ENCODE results near the gene NDFIP2. TPM values are rescaled to one million over a fixed set of nuclear protein-coding genes. Genes with fewer than 3 reads are reported as not detected.

NDFIP2 gene
- total RNA-seq, 1 experiment from 2014 or later = 29.6 TPM

GRCh38 chr13:79508224-79508961 is 27.4 kb downstream of the NDFIP2 start:
- Histone ChIP-seq H3K36me3 (ENCODE audit: control insufficient read depth, insufficient read depth, low read length) (no peaks in the 10 kb centered on the region), H3K4me1 (ENCODE audit: control insufficient read depth, insufficient read depth, low read length) (no peaks in the 10 kb centered on the region; the same call in 1 of the 2 replicates), H3K4me3 (ENCODE audit: low read depth in 2 of 2, low read length in 2 of 2) (no peak overlapping the region), H3K27me3 (ENCODE audit: control insufficient read depth, insufficient read depth, low read length) (no peaks in the 10 kb centered on the region), H3K9me3 (ENCODE audit: control insufficient read depth, insufficient read depth, low read depth, low read length) (no peaks in the 10 kb centered on the region), H3K27ac (ENCODE audit: low read length) (no peak overlapping the region)
- in situ Hi-C loops (cut with HindIII; ENCODE audit: low pct_unique_long_range_greater_than_20kb, low sequenced_read_pairs) = no loop called here
- POLR2A ChIA-PET = no interaction called here
- TF ChIP-seq TCF7L2 (IDR thresholded peaks at IDR 0.05; ENCODE audit: low read depth, low read length) (no peak), CTCF (IDR thresholded peaks at IDR 0.05) (no peak), POLR2AphosphoS5 (IDR thresholded peaks at IDR 0.05; ENCODE audit: low read depth, low read length) (no peak), REST (IDR thresholded peaks at IDR 0.05; ENCODE audit: insufficient read depth in 1 of 2, low read depth in 2 of 2, low read length in 1 of 2) (no peak)
- intact Hi-C loops (cut with micrococcal nuclease; ENCODE audit: unreplicated experiment) = no loop called here
- no peak for DNase-seq (ENCODE audit: low read depth, low spot score)
- no TSS peak for BruUV-seq (replicated peaks)
- CTCF ChIA-PET = no interaction called here
- no peak for ATAC-seq

GRCh38 chr13:79511611-79512010 is 30.7 kb downstream of the NDFIP2 start:
- TF ChIP-seq POLR2AphosphoS5 (IDR thresholded peaks at IDR 0.05; ENCODE audit: low read depth, low read length) (no peak), SIN3A (IDR thresholded peaks at IDR 0.05; ENCODE audit: borderline replicate concordance, insufficient read depth, low read depth, low read length) (no peak), REST (IDR thresholded peaks at IDR 0.05; ENCODE audit: insufficient read depth in 1 of 2, low read depth in 2 of 2, low read length in 1 of 2) (no peak), CTCF (IDR thresholded peaks at IDR 0.05) (no peak), TCF7L2 (IDR thresholded peaks at IDR 0.05; ENCODE audit: low read depth, low read length) (no peak)
- H3K9me3 ChIP-seq (ENCODE audit: control insufficient read depth, insufficient read depth, low read depth, low read length) = no peaks in the 10 kb centered on the region
- H3K36me3 ChIP-seq (ENCODE audit: control insufficient read depth, insufficient read depth, low read length) = no peaks in the 10 kb centered on the region
- POLR2A ChIA-PET = no interaction called here
- CTCF ChIA-PET = no interaction called here
- ATAC-seq (no peak), DNase-seq (ENCODE audit: low read depth, low spot score) (no peak)
- no peak overlapping the region for H3K27ac ChIP-seq (ENCODE audit: low read length)
- no peaks in the 10 kb centered on the region; the same call in 1 of the 2 replicates for H3K4me1 ChIP-seq (ENCODE audit: control insufficient read depth, insufficient read depth, low read length)
- H3K27me3 ChIP-seq (ENCODE audit: control insufficient read depth, insufficient read depth, low read length) = no peaks in the 10 kb centered on the region
- intact Hi-C loops (cut with micrococcal nuclease; ENCODE audit: unreplicated experiment) = no loop called here
- BruUV-seq (replicated peaks) = no TSS peak
- in situ Hi-C loops (cut with HindIII; ENCODE audit: low pct_unique_long_range_greater_than_20kb, low sequenced_read_pairs) = no loop called here
- no peak overlapping the region for H3K4me3 ChIP-seq (ENCODE audit: low read depth in 2 of 2, low read length in 2 of 2)

Measured in Panc1 (cell line).